ENCODE measurements around the gene RTF1.

- TF ChIP-seq CTCF (IDR thresholded peaks at IDR 0.05) (no peak), POLR2A (IDR thresholded peaks at IDR 0.05) (no peak)
Measured at GRCh38 chr15:41407341-41407740, 9.6 kb upstream of the RTF1 start.

Data from Peyer's patch (tissue), 4 donors.